Fibroblast of mammary gland (primary cell): ENCODE data around the gene FAM149B1.
A peak's percentile ranks its signal among the peaks of the same experiment; 100 is the strongest.

ENCODE experiments used
- DNase-seq: peaks from one replicate; pipeline ENCODE4 v3.0.0-alpha.2; 2010; ENCODE audit warnings: low read depth
- H3K4me3 ChIP-seq: 2 replicates; pipeline ENCODE4 v1.5.1; 2011; ENCODE audit warnings: low read depth, mild to moderate bottlenecking, low read length, moderate library complexity; ENCODE audit not compliant: control insufficient read depth
- TF ChIP-seq, protein P1 (sequence below): conservative IDR thresholded peaks from 2 replicates; pipeline ENCODE4 v1.5.1; 2011; ENCODE audit warnings: low read depth, low read length, inconsistent platforms; ENCODE audit not compliant: control insufficient read depth, insufficient read depth

FAM149B1 gene

DNA sequence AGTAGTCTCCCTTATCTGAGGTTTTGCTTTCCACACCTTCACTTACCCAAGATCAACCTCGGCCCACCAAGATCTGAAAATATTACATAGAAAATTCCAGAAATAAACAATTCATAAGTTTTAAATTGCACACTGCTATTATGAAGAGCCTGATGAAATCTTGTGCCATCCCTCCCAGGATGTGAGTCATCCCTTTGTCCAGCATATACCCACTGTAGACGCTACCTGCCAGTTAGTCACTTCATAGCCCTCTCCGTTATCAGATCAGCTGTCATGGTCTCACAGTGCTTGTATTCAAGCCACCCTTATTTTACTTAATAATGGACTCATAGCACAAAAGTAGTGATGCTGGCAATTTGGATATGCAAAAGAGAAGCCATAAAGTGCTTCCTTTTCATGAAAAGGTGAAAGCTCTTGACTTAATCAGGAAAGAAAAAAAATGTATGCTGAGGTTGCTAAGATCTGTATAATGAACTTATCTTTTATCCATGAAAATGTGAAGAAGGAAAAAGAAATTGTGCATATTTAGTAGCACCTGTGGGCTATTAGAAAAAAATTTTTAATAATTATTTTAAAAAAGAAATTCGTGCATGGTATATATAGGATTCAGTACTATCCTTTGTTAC is 94.3 kb downstream of the FAM149B1 start:
- TF ChIP-seq, protein P1, sequence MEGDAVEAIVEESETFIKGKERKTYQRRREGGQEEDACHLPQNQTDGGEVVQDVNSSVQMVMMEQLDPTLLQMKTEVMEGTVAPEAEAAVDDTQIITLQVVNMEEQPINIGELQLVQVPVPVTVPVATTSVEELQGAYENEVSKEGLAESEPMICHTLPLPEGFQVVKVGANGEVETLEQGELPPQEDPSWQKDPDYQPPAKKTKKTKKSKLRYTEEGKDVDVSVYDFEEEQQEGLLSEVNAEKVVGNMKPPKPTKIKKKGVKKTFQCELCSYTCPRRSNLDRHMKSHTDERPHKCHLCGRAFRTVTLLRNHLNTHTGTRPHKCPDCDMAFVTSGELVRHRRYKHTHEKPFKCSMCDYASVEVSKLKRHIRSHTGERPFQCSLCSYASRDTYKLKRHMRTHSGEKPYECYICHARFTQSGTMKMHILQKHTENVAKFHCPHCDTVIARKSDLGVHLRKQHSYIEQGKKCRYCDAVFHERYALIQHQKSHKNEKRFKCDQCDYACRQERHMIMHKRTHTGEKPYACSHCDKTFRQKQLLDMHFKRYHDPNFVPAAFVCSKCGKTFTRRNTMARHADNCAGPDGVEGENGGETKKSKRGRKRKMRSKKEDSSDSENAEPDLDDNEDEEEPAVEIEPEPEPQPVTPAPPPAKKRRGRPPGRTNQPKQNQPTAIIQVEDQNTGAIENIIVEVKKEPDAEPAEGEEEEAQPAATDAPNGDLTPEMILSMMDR: no peak
- no peak overlapping the region for H3K4me3 ChIP-seq
- peak; percentile 67 for DNase-seq

DNA sequence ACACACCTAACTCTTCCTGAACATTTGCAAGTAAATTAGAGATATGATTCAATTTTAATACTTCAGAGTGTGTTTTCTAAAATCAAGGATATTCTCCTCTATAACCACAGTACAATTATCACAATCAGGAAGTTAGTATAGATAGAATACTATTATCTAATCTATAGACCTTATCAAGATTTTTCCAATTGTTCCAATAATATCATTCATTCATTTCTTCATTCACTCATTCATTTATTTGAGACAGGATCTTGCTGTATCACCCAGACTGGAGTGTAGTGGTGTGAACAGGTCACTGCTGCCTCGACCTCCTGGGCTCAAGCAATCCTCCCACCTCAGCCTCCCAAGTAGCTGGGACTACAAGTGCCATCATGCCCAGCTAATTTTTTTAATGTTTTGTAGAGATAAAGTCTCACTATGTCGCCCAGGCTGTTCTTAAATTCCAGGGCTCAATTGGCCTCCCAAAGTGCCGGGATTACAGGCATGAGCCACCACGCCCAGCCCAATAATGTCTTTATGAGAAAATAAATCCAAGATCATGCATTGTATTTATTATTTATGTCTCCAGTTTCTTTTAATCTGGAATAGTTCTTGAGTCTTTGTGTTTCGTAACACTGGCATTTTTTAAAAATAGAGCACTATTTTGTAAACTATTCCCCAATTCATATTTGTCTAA is 95.1 kb downstream of the FAM149B1 start:
- DNase-seq: no peak
- TF ChIP-seq, protein P1: no peak
- H3K4me3 ChIP-seq: no peak overlapping the region

DNA sequence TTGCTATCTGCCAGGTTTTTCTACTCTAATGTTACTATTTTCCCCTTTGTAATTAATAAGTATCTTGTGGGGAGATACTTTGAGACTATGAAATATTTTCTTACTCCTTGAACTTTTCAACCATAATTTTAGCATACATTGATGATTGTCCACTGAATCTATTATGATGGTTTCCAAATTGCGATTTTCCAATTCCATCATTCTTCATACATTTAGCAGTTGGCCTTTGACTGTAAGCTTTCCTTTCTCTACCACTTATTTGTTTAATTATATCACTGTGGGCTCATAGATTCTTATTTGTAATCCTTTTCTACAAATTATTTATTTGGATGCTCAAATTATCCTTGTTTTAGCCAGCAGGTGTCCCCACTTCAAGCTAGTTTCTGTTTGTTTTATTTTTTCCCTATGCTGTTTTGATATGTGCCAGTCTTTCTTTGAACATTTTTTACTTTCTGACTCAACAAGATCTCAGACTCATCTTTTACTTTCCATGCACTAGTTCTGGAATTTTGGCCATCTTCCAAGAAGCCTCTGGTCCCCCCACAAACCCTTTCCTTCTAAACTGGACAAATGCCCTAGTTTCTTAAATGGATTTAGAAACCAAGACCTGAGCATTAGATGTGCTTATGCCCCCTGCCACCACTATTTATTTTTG is 95.9 kb downstream of the FAM149B1 start:
- no peak overlapping the region for H3K4me3 ChIP-seq
- peak; percentile 55 for DNase-seq
- TF ChIP-seq, protein P1: peak; percentile 69

DNA sequence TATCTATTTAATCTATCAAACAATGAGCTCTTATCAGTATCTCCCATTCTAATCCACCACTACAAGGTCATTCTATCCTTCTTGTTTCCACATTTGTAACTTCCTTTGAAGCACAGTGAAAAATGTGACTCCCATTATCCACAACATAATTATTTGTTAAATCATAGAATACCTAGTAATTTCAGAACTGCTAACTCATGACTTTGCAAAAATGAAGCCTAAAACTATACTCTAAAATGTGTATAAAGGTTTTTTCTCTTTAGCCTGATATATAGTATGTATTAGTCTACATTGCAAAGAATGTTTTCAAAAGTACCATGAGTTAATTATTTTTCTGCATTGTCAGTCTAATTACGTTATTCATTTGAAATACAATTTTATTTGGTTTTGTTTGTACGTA is 96.5 kb downstream of the FAM149B1 start:
- no peak for DNase-seq
- TF ChIP-seq, protein P1: no peak
- H3K4me3 ChIP-seq: no peak overlapping the region

DNA sequence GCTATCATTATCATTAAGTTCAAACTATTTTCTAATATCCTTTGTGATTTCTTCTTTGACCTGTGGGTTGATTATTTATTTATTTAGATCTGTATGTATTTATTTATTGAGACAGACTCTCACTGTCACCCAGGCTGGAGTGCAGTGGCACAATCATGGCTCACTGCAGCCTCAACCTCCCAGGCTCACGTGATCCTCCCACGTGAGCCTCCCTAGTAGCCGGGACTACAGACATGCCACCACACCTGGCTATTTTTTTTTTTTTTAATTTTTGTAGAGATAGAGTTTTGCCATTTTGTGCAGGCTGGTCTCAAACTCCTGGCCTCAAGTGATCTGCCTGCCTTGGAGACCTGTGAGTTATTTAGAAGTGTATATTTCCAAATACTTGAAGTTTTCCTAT is 113.2 kb downstream of the FAM149B1 start:
- DNase-seq: no peak
- H3K4me3 ChIP-seq: no peak overlapping the region
- TF ChIP-seq, protein P1: no peak

DNA sequence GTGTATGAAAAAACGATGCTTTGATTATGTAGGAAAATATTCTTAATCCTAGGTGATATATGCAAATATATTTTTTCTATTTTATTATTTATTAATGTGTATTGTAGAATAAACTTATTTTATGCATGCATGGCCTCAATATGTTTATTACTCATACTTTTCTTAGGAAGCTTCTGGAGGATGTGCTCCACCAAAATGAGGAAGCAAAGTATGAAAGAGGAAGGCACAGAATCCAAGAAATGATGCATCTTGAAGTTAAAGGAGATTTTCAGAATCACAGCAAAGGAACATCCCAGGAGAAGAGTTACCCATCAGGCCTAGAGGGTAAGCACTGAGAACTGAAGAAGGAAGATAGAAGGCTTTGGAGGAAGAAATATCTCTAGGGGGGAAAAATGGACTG is 119.5 kb downstream of the FAM149B1 start:
- DNase-seq: no peak
- no peak overlapping the region for H3K4me3 ChIP-seq
- TF ChIP-seq, protein P1: no peak
